ENCODE results near the gene ZNF429.
"Not testable (repeated sequence)": the region's sequence is repeated elsewhere in the genome, so short reads cannot be mapped to it uniquely, and the experiment has no call there.

The ZNF429 gene

DNA sequence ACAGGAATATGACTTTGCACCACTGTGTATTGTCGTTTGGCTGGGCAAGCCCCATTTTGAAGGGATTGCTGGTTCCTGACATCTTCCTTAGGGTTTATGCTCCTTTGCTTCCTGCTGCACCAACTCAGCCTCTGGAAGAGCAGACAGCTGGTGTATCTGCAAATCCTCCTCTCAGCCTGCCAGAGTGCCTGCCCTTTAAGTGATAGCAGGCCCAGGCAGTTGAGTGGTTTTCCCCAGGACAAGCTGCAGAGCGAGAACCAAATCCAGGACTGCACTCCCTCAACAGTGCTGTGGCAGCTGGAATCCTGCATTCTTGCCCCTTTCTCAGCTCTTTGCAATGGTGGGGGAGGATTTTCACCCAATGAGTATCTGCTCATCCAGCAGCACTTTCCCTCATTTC is 85.5 kb downstream of the ZNF429 start:
- no peak for DNase-seq (ENCODE audit: low read depth)

DNA sequence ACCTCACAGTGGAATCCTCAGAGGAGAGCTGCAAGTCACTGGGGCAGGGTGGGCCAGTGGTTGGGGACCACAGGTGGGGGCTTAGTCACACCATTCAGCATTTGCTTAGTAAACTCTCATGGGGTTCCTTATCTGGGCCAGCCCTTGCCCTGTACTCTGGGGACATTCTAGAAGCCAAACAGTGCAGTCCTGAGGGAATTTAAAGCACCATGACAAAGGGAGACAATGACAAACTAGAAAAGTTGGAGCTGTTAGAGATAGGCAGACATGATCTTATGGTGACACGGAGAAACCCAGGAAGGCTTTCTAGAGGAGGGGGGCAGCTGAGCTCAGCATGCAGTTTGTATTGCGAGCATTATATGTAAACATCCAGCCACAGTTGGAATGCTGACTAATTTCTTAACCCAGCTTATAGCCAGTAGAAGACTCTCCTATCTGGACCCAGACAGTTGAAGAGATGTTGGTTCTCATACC is 87.6 kb downstream of the ZNF429 start:
- no peak for DNase-seq (ENCODE audit: low read depth)

DNA sequence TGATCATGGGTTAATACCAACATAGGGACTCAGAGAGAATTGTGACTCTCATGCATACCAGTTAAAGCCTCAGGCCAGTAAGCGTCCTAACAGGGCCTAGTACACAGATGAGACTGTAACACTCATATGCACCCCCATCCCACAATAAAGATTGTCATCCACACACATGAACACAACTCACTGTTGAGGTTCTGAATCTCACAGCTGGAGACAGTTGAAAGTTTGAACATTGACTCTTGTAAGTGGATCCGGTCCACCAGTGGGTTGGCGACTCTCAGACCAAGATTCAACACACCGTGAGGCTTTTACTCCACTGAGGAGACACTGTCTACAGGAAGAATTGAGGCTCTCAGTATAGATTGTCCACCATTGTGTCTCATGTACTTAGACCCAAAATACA is 88.1 kb downstream of the ZNF429 start:
- no peak for DNase-seq (ENCODE audit: low read depth)

DNA sequence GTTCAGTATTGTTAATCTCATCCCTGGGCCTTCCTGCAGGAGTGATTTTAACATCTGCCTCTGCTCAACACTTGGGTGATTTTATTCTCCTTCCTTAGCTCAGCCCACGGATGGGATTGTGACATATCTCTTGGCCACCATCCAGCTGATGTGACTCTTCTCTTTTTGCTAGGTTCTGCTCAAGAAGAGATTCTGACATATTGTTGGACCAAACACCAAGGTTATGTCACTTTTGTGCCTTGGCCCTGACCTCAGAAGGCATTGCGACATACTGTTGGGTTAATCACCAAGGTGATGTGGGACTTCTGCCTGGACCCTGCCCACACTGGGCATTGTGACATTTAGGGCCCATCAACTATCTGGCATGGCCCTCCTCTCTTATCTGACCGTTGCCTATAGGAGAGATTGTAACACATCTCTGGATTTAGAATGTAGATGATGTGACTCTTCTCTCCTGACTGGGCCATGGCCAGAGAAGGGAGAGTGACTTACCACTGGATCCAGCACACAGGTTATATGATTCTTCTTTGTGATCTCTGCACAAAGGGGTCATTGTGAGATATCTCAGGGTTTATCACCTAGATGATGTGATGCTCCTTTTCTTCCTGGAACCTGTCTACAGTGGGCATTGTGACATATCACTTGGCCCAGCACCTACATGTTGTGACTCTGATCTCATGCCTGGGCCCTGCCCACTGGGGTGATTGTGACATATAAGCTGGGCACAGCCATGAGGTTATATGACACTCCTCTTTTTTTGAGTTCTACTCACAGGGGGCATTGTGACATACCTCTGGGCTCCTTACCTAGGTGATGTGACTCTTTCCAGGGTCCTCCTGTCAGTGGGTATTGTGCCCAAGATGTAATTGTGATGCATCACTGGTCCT is 88.8 kb downstream of the ZNF429 start:
- DNase-seq (ENCODE audit: low read depth) = no peak

DNA sequence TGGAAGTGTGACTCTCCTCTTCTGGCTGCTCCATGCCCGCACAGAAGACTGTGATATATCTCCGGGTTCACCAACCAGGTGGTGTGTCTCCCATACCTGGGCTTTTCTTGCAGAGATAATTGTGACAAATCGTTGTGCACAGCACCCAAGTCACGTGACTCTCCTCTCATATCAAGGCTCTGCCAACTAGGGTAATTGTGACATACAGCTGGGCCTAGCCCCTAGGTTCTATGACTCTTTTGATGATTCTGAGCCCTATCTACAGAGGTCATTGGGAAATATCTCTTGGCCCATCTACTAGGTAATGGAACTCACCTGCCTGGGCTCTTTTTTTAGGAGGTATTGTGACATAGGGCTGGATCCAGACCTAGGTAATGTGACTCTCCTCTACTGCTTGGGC is 89.8 kb downstream of the ZNF429 start:
- DNase-seq (ENCODE audit: low read depth) = no peak

DNA sequence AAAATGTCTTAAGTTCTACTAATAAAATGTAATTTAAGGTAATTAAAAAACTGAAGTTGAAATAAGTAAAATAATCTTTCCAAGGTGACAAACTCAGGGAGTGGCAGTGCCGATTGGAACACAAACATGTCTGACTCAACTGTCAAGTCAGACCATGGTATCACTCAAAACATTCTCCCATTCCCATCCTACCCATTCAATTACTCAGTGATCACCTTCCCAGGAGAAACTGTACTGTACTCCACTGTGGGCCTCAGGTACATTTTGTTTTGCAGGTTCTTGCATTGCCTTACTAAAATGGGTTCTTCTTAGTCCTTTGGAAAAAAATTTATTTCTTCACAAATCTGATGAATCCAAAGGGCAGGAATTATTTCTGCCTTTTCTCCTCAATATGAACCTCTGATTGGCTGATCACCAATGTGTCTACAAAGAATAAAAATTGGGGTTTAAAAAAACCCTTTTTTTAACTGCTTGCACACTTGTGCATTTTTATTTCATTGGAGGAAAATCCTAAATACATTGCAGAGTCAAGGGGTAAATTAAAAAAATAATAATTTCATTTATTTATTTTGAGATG is 96.8 kb downstream of the ZNF429 start:
- no peak for DNase-seq (ENCODE audit: low read depth)

DNA sequence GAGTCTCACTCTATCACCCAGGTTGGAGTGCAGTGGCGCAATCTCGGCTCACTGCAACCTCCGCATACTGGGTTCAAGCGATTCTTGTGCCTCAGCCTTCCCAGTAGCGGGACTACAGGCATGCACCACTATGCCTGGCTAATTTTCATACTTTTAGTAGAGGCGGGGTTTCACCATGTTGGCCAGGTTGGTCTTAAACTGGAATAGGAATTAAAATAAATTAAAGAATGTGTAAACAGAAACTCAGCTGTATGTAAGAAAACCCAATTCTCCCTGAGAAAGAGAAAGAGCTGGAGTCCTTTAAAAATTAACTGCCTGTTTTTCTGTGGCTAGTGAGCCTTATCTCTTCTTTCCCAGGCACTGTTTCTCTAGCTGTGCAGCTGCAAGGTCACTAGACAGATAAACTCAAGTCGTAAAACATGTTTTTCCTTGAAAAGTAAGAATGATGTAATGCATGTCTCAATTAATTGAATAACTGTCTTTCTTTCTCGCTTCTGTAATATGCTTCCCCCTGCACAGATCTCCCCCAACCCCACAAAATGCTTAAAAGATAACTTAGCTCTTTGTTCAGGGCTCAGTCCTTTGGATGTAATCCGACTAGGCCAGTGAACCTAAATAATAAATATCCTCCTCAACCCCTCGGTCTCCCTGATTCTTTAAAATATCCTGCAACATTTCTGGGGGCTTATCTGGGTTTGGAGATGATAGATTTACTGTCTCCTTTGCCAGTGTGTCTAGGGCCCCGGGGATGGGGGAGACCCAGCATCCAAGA is 97.4 kb downstream of the ZNF429 start:
- not testable (repeated sequence) for DNase-seq (ENCODE audit: low read depth)

DNA sequence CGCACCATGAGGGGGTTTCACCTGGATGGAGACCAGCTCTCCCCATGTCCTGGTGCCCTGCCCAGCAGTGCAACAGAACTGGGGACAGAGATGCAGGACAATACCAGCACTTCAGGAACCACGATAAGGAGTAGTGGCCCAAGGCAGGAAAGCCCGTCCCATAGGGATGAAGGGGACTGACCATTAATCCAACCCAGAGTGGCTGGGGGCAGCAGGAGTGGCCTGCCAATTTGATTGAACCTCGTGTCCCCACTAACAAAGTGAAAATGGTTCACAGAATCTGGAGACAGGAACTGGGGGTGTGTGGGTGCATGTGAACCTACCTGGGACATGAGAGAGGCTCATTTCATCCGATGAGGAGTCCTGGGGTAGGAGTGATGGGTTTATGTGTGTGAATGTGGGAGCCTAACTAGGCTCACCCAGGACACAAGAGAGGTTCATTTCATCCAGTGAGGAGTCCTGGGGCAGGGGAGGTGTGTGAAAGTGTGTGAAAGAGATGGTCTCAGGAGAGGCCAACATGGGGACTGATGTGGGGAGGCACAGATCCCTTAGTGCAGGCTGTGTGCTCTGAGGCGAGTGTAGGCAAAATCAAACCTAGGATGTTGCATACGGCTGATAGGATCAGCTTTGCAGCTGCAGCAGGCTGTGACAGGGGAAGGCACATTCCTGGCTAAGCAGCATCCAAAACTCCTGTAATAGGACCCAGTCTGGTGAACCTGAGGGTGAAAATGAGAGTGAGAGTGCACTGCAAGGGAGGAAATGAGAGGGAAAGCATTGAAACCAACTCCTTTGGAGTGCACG is 98.2 kb downstream of the ZNF429 start:
- DNase-seq (ENCODE audit: low read depth) = no peak

DNA sequence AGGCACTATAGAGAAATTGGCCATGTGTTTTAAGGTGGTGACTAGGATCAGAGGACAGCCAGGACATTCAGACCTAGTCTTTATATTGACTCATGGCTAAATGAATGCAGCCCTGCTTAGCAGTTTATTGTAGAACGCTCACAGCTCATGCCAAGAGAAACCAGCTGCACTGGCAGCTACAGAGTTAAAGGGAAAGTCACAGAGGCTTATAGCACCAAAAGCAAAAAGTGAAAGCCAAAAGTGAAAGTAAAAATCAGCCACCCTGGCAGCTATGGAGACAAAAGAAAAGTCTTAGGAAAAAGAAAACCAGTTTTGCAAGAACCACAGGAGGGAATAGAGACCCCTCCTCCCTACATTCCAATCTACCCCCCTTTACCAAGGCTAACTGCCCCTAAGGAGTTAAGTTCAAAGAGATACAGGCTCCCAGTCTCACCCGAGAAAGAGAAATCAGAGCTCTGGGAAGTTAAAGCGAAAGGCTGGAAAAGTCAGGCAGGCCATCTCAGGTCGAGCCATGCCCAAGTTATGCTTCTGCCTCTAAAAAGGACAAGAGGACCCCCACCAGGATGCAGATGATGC is 99.0 kb downstream of the ZNF429 start:
- DNase-seq (ENCODE audit: low read depth) = no peak
